A673 (cell line): ENCODE results near the gene SLC17A3. TPM values are rescaled to one million over a fixed set of nuclear protein-coding genes. Genes with fewer than 3 reads are reported as not detected.

ENCODE experiments used
- Bru-seq: library from RNA; stranded (reverse); fragments of 400-500 nt; gene quantifications from one replicate; lab custom pipeline; 2021; lab: Mats Ljungman, UMichigan
- BruChase-seq, 2 experiments: library from RNA; stranded (reverse); fragments of 400-500 nt; gene quantifications; one replicate each; lab custom pipeline; 2021; lab: Mats Ljungman, UMichigan
- BruUV-seq: library from RNA; stranded (reverse); fragments of 400-500 nt; replicated peaks from 2 replicates; lab custom pipeline; 2021; lab: Mats Ljungman, UMichigan
- CTCF ChIA-PET: fragments of 300-600 bp; sonication (Branson Sonifier 250); formaldehyde crosslinking; loops from one replicate; lab custom pipeline; 2022; ENCODE audit warnings: antibody characterized with exemption; lab: Charles Lee
- POLR2A ChIA-PET: fragments of 300-600 bp; sonication (Branson Sonifier 250); formaldehyde crosslinking; loops from one replicate; lab custom pipeline; 2022; ENCODE audit warnings: antibody characterized with exemption; ENCODE audit not compliant: low non-redundant PET; lab: Charles Lee
- DNase-seq: peaks from one replicate; pipeline ENCODE4 v3.0.0-alpha.2; 2015; ENCODE audit warnings: low spot score
- H3K27ac ChIP-seq: fragments of 200-600 bp; sonication (generic); 2 replicates; pipeline ENCODE4 v1.5.1; 2016; ENCODE audit warnings: mixed run types, low read depth, mild to moderate bottlenecking, mixed read lengths, antibody characterized with exemption, low read length; ENCODE audit not compliant: poor library complexity, severe bottlenecking
- H3K27me3 ChIP-seq: fragments of 200-600 bp; sonication (generic); replicated peaks from 2 replicates; pipeline ENCODE4 v1.6.1; 2017; ENCODE audit warnings: mixed run types, low read depth, mild to moderate bottlenecking, mixed read lengths, antibody characterized with exemption, low read length; ENCODE audit not compliant: insufficient read depth, poor library complexity
- H3K36me3 ChIP-seq: fragments of 200-600 bp; sonication (generic); 2 replicates; pipeline ENCODE4 v1.6.1; 2016; ENCODE audit warnings: mixed run types, mild to moderate bottlenecking, mixed read lengths, antibody characterized with exemption, low read length; ENCODE audit not compliant: insufficient read depth, poor library complexity, severe bottlenecking
- H3K4me1 ChIP-seq: fragments of 200-600 bp; sonication (generic); 2 replicates; pipeline ENCODE4 v1.6.1; 2017; ENCODE audit warnings: mixed run types, mild to moderate bottlenecking, mixed read lengths, antibody characterized with exemption, low read length; ENCODE audit not compliant: insufficient read depth, poor library complexity, severe bottlenecking
- H3K4me3 ChIP-seq: fragments of 200-600 bp; sonication (generic); 2 replicates; pipeline ENCODE4 v1.5.1; 2016; ENCODE audit warnings: low read depth, mixed run types, mild to moderate bottlenecking, mixed read lengths, low read length; ENCODE audit not compliant: poor library complexity, severe bottlenecking
- H3K9me3 ChIP-seq: fragments of 200-600 bp; sonication (generic); 2 replicates; pipeline ENCODE4 v1.6.1; 2016; ENCODE audit warnings: mixed run types, low read depth, mild to moderate bottlenecking, mixed read lengths, antibody characterized with exemption, low read length; ENCODE audit not compliant: poor library complexity, severe bottlenecking
- CTCF ChIP-seq: fragments of 300-800, 200-600 bp; sonication (generic); conservative IDR thresholded peaks from 2 replicates; pipeline ENCODE4 v1.5.1; 2017; ENCODE audit warnings: low read depth, mild to moderate bottlenecking, antibody characterized with exemption, low read length, moderate library complexity, mixed read lengths
- EZH2 ChIP-seq: fragments of 200-600 bp; sonication (generic); IDR thresholded peaks from 2 replicates; pipeline ENCODE4 v1.6.1; 2017; ENCODE audit warnings: borderline replicate concordance, low read depth, mild to moderate bottlenecking, mixed read lengths, antibody characterized with exemption, low read length; ENCODE audit not compliant: poor library complexity, severe bottlenecking
- intact Hi-C: fragments of 100-400 bp; cut with micrococcal nuclease; formaldehyde crosslinking; loops from one replicate; pipeline ENCODE4 v1.10.0; 2022; ENCODE audit not compliant: unreplicated experiment
- long read RNA-seq: library from polyadenylated mRNA; stranded (forward); transcript quantifications from one replicate; pipeline ENCODE4 v2.0.0, GENCODE V29; 2022
- total RNA-seq: library from RNA; stranded (reverse); gene quantifications from 2 replicates; pipeline ENCODE4 v1.2.3, GENCODE V29; 2021

The SLC17A3 gene
- total RNA-seq (not detected in 2 replicates), Bru-seq, nascent RNA (not detected), BruChase-seq, experiment 1, labeled RNA remaining after a 2-hour chase (not detected), BruChase-seq, experiment 2, labeled RNA remaining after a 6-hour chase (not detected)
- long read RNA-seq, result 0 reads

GRCh38 chr6:25874118-25874517 is at the start of gene SLC17A3:
Gene SLC17A3, minus strand, starts transcription at chr6:25874243. Its CDS starts 5,856 bp downstream, at chr6:25868387.
- DNase-seq, result no peak
- BruUV-seq, result no TSS peak
- no peaks in the 10 kb centered on the region for H3K27me3 ChIP-seq
- H3K4me1 ChIP-seq, result no peaks in the 10 kb centered on the region
- ChIA-PET POLR2A (no interaction called here), CTCF (no interaction called here)
- no peaks in the 10 kb centered on the region for H3K9me3 ChIP-seq
- H3K36me3 ChIP-seq, result no peaks in the 10 kb centered on the region
- no peak within 1 kb of the TSS for H3K4me3 ChIP-seq
- intact Hi-C loops, result no loop called here
- H3K27ac ChIP-seq, result no peak within 1 kb of the TSS
- TF ChIP-seq CTCF (no peak), EZH2 (no peak)

- no peaks in the 10 kb centered on the region for H3K27me3 ChIP-seq
- ChIA-PET POLR2A (no interaction called here), CTCF (no interaction called here)
- H3K36me3 ChIP-seq, result no peaks in the 10 kb centered on the region
- TF ChIP-seq CTCF (no peak), EZH2 (no peak)
- no peaks in the 10 kb centered on the region for H3K9me3 ChIP-seq
- no peak overlapping the region for H3K27ac ChIP-seq
- no peak for DNase-seq
- H3K4me1 ChIP-seq, result no peaks in the 10 kb centered on the region
- intact Hi-C loops, result no loop called here
- no peak overlapping the region for H3K4me3 ChIP-seq
- BruUV-seq, result no TSS peak
Measured at GRCh38 chr6:25922301-25922700, 48.3 kb upstream of the SLC17A3 start.

- ChIA-PET POLR2A (no interaction called here), CTCF (no interaction called here)
- no peak for DNase-seq
- Histone ChIP-seq H3K9me3 (no peaks in the 10 kb centered on the region), H3K4me3 (no peak overlapping the region), H3K27me3 (no peaks in the 10 kb centered on the region), H3K36me3 (no peaks in the 10 kb centered on the region), H3K4me1 (no peaks in the 10 kb centered on the region), H3K27ac (no peak overlapping the region)
- TF ChIP-seq CTCF (no peak), EZH2 (no peak)
- no TSS peak for BruUV-seq
- intact Hi-C loops, result no loop called here
Measured at GRCh38 chr6:25921525-25922203, 47.6 kb upstream of the SLC17A3 start.
